ENCODE measurements around the gene WDR7. TPM values are rescaled to one million over a fixed set of nuclear protein-coding genes. Genes with fewer than 3 reads are reported as not detected.

WDR7 gene
- total RNA-seq, 4 donors from 2014 or later: 9.4 to 26.1 (median 19.2) TPM

DNA sequence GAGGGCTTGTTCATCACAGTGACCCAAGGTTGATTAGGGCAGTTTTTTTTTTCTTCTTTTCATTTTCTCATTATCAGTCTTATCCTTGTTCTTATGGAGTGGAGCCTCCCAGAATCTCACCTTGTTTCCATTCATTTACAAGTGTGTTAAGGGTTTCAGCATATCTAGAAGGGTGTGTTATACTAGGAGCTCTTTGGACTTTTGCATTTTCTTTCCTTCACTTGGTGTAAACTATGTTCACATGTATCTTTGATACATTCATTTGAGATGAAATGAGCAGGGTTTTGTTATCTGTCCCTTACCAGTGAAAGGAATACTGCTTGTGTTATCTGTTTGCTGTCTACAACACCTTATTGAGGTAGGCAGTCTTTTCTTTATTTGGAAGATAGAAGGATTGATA, 96.7 kb downstream of the WDR7 start:
- no peaks in the 10 kb centered on the region for H3K9me3 ChIP-seq
- TF ChIP-seq POLR2A (IDR thresholded peaks at IDR 0.05): no peak
- TF ChIP-seq, protein P1, sequence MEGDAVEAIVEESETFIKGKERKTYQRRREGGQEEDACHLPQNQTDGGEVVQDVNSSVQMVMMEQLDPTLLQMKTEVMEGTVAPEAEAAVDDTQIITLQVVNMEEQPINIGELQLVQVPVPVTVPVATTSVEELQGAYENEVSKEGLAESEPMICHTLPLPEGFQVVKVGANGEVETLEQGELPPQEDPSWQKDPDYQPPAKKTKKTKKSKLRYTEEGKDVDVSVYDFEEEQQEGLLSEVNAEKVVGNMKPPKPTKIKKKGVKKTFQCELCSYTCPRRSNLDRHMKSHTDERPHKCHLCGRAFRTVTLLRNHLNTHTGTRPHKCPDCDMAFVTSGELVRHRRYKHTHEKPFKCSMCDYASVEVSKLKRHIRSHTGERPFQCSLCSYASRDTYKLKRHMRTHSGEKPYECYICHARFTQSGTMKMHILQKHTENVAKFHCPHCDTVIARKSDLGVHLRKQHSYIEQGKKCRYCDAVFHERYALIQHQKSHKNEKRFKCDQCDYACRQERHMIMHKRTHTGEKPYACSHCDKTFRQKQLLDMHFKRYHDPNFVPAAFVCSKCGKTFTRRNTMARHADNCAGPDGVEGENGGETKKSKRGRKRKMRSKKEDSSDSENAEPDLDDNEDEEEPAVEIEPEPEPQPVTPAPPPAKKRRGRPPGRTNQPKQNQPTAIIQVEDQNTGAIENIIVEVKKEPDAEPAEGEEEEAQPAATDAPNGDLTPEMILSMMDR (IDR thresholded peaks at IDR 0.05): no peak
- no peaks in the 10 kb centered on the region for H3K27me3 ChIP-seq
- no peak overlapping the region for H3K4me3 ChIP-seq
- intact Hi-C loops (cut with DNase I): loop anchor here (10.0 kb wide), 1 partner anchor 817 kb away; no protein-coding TSS in a partner anchor
- no peaks in the 10 kb centered on the region for H3K4me1 ChIP-seq
- H3K27ac ChIP-seq: no peak overlapping the region
- no peak for DNase-seq
- no peaks in the 10 kb centered on the region for H3K36me3 ChIP-seq

DNA sequence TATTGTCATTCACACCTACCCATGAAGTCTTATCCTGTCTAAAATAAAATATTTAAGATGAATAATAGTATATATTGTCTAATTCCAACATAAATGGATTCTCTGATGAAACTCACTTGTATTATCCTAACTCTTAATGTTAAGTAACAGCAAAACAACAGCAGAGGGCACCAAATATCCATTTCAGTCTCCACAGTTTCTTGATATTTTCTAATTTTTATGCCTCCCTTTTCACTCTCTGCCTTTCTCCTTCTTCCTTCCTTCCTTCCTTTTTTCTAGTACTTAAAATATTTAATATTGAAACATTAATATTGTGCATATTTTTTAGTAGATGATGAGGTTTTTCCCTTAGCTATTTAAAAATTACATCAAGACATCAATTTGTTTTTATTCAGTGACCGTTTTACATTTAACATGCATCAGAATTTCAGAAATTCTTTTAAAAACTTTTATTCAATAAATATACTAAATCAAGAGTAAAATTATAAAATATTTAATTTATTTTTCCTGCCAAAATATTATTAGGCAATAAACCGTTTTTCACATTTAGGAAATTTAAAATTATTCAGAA, 97.6 kb downstream of the WDR7 start:
- no peak overlapping the region for H3K4me3 ChIP-seq
- H3K36me3 ChIP-seq: no peaks in the 10 kb centered on the region
- TF ChIP-seq, protein P1 (IDR thresholded peaks at IDR 0.05): peak in 4 of 6 experiments; percentile 39 to 59 (median 46)
- no peak for TF ChIP-seq POLR2A (IDR thresholded peaks at IDR 0.05)
- intact Hi-C loops (cut with DNase I): loop anchor here (10.0 kb wide), 1 partner anchor 816 kb away; no protein-coding TSS in a partner anchor
- H3K27ac ChIP-seq: no peak overlapping the region
- H3K9me3 ChIP-seq: no peaks in the 10 kb centered on the region
- no peaks in the 10 kb centered on the region for H3K27me3 ChIP-seq
- DNase-seq: no peak
- no peaks in the 10 kb centered on the region for H3K4me1 ChIP-seq
- 46 to 62% methylated on average over 2 of the region's 2 CpGs for WGBS, 2 donors

DNA sequence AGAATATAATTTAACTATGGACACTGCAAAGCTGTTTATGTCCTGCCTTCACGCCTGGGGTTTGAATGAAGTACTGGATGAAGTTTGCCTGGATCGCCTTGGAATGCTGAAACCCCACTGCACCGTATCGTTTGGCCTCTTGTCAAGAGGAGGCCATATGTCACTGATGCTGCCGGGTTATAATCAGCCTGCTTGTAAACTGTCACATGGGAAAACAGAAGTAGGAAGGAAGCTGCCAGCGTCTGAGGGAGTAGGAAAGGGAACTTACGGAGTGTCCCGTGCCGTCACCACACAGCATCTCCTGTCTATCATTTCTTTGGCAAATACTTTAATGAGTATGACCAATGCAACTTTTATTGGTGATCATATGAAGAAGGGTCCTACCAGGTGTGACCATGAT, 105.8 kb downstream of the WDR7 start:
- intact Hi-C loops (cut with DNase I): no loop called here
- H3K4me3 ChIP-seq: no peak overlapping the region
- no peaks in the 10 kb centered on the region for H3K4me1 ChIP-seq
- peaks cover 0 to 19% (median 0%) of the 10 kb centered on the region in 3 donors for H3K36me3 ChIP-seq
- H3K27me3 ChIP-seq: no peaks in the 10 kb centered on the region
- no peaks in the 10 kb centered on the region for H3K9me3 ChIP-seq
- no peak for DNase-seq
- H3K27ac ChIP-seq: no peak overlapping the region
- no peak for TF ChIP-seq POLR2A (IDR thresholded peaks at IDR 0.05)
- TF ChIP-seq, protein P1 (IDR thresholded peaks at IDR 0.05): no peak
- WGBS, 2 donors: 79% methylated on average over 9 of the region's 9 CpGs

DNA sequence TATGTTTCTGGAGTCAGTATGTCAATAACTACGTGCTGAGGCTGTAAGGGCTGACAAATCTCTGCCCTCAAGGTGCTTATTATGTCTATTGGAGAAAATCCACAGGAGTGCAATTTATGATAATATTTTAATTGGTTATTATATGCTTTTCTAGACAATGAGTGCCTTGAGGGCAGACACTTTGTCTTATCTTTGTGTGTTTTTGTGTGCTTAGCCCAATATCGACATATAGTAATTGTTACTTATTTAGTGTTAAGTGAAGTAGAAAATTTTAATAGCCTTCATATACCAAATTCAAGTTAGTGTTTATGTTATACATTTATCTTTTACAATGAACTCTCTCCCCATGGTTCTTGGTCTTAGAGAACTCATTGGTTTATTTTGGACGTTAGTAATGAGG, 118.9 kb downstream of the WDR7 start:
- Histone ChIP-seq H3K4me1 (no peaks in the 10 kb centered on the region), H3K9me3 (no peaks in the 10 kb centered on the region), H3K27me3 (no peaks in the 10 kb centered on the region), H3K27ac (no peak overlapping the region), H3K36me3 (no peaks in the 10 kb centered on the region), H3K4me3 (no peak overlapping the region)
- intact Hi-C loops (cut with DNase I): no loop called here
- TF ChIP-seq, protein P1 (IDR thresholded peaks at IDR 0.05): no peak
- TF ChIP-seq POLR2A (IDR thresholded peaks at IDR 0.05): no peak
- DNase-seq: no peak
- WGBS, 2 donors: 72 to 91% methylated on average over 3 of the region's 3 CpGs

DNA sequence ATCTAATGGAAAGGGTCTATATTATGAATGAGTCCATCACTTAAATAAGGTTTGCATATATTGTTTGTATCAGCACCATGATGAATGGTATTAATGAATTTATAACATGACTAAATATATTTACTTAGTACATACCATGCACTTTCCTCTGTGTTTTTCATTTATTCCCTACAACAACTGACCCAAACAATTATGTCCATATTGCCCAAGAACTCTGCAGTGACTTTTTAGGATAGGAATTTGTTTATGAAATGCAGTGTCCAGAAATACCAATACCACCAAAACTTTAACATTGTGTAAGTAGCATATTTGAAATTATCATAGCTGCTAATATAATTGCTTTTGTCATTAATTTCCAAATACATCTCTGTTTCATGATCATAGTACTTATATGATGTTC, 119.7 kb downstream of the WDR7 start:
- intact Hi-C loops (cut with DNase I): no loop called here
- Histone ChIP-seq H3K4me1 (no peaks in the 10 kb centered on the region), H3K27ac (no peak overlapping the region), H3K9me3 (no peaks in the 10 kb centered on the region), H3K4me3 (no peak overlapping the region), H3K36me3 (no peaks in the 10 kb centered on the region), H3K27me3 (no peaks in the 10 kb centered on the region)
- TF ChIP-seq, protein P1 (IDR thresholded peaks at IDR 0.05): no peak
- TF ChIP-seq POLR2A (IDR thresholded peaks at IDR 0.05): no peak
- DNase-seq: no peak

Measured in esophagus squamous epithelium (tissue), 5 donors.